IMR-90 (cell line): ENCODE measurements around the gene C13orf42.

Experiments used
- MAZ ChIP-seq: IDR thresholded peaks from 2 replicates; pipeline ENCODE4 v1.6.1; 2012; ENCODE audit warnings: low read depth, mild to moderate bottlenecking, low read length, improper control_type of control experiment, moderate library complexity, borderline replicate concordance
- POLR2A ChIP-seq: IDR thresholded peaks from 2 replicates; pipeline ENCODE4 v1.6.1; 2012; ENCODE audit warnings: mild to moderate bottlenecking, low read depth, low read length
- RCOR1 ChIP-seq: IDR thresholded peaks from 2 replicates; pipeline ENCODE4 v1.6.1; 2012; ENCODE audit warnings: mild to moderate bottlenecking, low read length, improper control_type of control experiment; ENCODE audit not compliant: insufficient replicate concordance
- RFX5 ChIP-seq: IDR thresholded peaks from 2 replicates; pipeline ENCODE4 v1.8.0; 2012; ENCODE audit warnings: low read depth, mild to moderate bottlenecking, low read length, moderate library complexity
- TF ChIP-seq, protein P1 (sequence below): conservative IDR thresholded peaks from 2 replicates; pipeline ENCODE4 v1.5.1; 2012; ENCODE audit warnings: mild to moderate bottlenecking, low read depth, low read length, improper control_type of control experiment
- TF ChIP-seq, protein P2 (sequence below): fragments of 150-350 bp; IDR thresholded peaks from 2 replicates; pipeline ENCODE4 v1.6.1; 2017; ENCODE audit warnings: mild to moderate bottlenecking, antibody characterized with exemption, low read length, low read depth

DNA sequence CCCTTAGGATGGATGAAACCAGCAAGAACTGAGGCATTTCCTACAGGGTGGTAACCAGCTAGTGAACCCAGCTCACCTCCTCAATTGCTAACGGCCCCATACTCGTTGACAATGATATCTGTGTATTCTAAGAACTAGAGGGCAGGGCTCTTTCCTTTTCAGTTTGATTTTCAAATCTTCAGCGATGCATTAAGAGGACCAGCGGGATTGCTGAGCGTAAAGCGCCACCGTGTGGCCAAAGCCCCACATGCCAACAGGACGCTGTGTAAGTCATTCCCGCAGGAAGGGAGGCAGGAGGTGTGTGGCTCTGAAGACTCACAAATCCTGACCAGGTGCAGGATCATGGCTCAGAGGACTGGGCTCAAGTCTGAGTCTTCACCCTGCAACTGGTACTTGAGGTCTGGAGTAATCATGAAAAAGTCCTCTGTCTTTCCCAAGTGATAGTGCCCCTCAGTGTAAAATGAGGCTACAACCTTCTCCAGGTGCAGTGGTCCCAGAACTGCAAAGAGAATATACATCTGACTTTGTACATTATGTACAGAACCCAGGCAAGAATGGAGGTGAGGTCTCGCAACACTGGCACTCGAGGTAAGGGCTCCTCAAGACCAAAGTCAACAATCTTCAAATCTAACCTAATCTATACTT is 40.9 kb downstream of the C13orf42 start:
- TF ChIP-seq, protein P1, sequence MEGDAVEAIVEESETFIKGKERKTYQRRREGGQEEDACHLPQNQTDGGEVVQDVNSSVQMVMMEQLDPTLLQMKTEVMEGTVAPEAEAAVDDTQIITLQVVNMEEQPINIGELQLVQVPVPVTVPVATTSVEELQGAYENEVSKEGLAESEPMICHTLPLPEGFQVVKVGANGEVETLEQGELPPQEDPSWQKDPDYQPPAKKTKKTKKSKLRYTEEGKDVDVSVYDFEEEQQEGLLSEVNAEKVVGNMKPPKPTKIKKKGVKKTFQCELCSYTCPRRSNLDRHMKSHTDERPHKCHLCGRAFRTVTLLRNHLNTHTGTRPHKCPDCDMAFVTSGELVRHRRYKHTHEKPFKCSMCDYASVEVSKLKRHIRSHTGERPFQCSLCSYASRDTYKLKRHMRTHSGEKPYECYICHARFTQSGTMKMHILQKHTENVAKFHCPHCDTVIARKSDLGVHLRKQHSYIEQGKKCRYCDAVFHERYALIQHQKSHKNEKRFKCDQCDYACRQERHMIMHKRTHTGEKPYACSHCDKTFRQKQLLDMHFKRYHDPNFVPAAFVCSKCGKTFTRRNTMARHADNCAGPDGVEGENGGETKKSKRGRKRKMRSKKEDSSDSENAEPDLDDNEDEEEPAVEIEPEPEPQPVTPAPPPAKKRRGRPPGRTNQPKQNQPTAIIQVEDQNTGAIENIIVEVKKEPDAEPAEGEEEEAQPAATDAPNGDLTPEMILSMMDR = peak; percentile 93
- TF ChIP-seq POLR2A = peak; percentile 54; the same call in 1 of the 2 replicates
- no peak for TF ChIP-seq RCOR1
- TF ChIP-seq, protein P2, sequence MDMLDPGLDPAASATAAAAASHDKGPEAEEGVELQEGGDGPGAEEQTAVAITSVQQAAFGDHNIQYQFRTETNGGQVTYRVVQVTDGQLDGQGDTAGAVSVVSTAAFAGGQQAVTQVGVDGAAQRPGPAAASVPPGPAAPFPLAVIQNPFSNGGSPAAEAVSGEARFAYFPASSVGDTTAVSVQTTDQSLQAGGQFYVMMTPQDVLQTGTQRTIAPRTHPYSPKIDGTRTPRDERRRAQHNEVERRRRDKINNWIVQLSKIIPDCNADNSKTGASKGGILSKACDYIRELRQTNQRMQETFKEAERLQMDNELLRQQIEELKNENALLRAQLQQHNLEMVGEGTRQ = no peak
- no peak for TF ChIP-seq MAZ
- TF ChIP-seq RFX5 = no peak
